Stimulated activated CD8-positive, alpha-beta memory T cell treated with anti-CD3 and anti-CD28 coated beads, Interleukin-7, amount 100 ng/mL, for 24 hours (primary cell): ENCODE results near the gene PTGDS.
"Not testable (repeated sequence)": the region's sequence is repeated elsewhere in the genome, so short reads cannot be mapped to it uniquely, and the experiment has no call there.

Source experiments
- DNase-seq: peaks from one replicate; pipeline ENCODE4 v3.0.0-alpha.2; 2020; ENCODE audit warnings: low read depth

The PTGDS gene

DNA sequence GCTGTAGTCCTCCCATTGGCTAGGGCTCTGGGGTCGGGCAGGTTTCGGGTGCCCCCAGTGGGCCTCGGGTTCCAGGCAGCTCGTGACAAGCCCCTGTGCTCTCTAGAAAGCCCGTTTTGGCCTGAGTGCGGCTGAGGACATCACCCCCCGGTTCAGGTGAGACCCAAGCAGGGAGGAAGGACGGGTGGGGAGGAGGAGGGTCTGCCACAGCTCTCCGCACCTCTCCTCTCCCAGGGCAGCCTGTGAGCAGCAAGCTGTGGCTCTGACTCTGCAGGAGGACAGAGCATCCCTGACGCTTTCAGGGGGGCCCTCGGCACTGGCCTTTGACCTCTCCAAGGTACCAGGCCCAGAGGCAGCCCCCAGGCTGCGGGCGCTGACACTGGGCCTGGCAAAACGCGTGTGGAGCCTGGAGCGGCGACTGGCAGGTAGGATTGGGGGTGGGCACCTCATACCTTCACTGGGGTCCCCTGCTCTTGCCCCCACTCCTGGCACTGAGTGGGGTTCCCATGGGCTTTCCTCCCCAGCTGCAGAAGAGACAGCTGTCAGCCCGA, 15.6 kb downstream of the PTGDS start:
- no peak for DNase-seq

GRCh38 chr9:136994180-136994887, 17.0 kb downstream of the PTGDS start:
- no peak for DNase-seq

- DNase-seq, result no peak
Observed at GRCh38 chr9:136994888-136995230, 17.6 kb downstream of the PTGDS start.

GRCh38 chr9:136995362-136995761, 18.1 kb downstream of the PTGDS start:
- DNase-seq, result no peak

- DNase-seq, result no peak
Observed at GRCh38 chr9:136995772-136996311, 18.5 kb downstream of the PTGDS start.

DNA sequence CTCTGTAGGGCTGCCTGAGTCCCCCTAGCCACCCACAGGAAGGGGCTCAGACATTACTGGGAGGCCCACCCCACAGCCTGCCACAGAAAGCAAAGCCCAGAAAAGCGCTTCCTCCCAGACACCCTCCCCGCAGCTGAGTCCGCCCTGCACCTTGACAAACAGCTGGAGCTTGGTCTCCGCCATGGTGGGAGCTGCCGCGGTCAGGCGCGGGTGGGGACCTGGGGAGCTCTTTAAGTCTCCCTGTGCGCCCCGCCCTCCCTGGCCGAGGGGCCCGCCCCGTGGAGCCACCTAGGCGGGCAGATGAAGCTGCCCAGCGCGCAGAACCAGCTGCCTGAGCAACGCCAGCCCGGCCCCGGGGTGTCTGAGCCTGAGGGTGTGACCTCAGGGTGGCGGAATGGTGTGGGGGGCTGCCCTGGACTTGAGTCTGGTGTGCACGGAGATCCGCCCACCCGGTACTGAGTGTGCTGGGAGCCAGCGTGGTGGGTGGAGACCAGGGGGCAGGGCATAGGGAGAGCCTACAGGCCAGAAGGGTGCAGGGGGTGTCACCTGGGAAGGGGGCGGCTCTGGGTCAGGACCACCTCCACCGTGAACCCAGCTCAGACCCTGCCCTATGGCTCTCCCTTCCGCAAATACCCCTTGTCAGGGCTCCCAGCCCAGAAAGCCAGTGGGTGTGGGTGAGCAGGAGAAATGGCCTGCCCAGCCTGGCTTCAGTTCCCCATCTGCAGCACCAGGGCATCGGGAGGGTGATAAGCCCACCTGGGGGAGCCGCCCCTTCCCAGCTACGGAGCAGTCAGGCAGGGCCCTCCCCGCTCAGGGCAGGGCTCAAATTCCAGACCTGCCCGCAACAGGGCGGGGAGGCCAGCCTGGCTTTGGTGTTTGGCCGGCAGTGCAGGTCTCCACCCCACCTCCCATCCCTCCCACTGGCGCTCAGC, 19.3 kb downstream of the PTGDS start, which contains the start of gene CLIC3:
Gene CLIC3 (minus strand): TSS at position 208 of the 932 bp plus-strand sequence. CDS start 25 bp downstream, at position 183.
- no peak for DNase-seq

GRCh38 chr9:136997371-136997770, 20.1 kb downstream of the PTGDS start:
- DNase-seq, result no peak

- no peak for DNase-seq
Observed at GRCh38 chr9:136997830-136998234, 20.5 kb downstream of the PTGDS start.

- no peak for DNase-seq
Observed at GRCh38 chr9:137000177-137000930, 23.1 kb downstream of the PTGDS start.

GRCh38 chr9:137001857-137002645, 24.7 kb downstream of the PTGDS start:
- DNase-seq, result no peak

DNA sequence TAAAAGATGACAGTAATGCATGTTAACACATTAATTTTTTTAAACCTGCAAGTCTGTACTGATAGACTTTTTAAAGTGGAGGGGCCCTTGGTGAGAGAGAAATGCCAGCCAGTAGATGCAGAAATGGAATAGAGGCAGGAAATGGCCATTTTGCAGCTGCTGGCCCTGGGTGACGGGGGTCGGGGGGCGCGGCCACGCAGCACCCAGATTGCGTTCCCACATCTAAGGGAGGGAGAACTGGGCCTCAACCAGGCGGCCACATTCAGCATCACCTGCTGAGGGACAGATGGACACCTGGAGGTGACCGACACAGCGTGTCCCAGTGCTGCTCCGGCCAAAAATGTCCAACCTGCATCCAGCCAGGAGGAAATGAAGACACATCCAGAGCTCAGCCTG, 25.3 kb downstream of the PTGDS start:
- no peak for DNase-seq

GRCh38 chr9:137004285-137004684, 27.0 kb downstream of the PTGDS start:
- DNase-seq, result not testable (repeated sequence)

DNA sequence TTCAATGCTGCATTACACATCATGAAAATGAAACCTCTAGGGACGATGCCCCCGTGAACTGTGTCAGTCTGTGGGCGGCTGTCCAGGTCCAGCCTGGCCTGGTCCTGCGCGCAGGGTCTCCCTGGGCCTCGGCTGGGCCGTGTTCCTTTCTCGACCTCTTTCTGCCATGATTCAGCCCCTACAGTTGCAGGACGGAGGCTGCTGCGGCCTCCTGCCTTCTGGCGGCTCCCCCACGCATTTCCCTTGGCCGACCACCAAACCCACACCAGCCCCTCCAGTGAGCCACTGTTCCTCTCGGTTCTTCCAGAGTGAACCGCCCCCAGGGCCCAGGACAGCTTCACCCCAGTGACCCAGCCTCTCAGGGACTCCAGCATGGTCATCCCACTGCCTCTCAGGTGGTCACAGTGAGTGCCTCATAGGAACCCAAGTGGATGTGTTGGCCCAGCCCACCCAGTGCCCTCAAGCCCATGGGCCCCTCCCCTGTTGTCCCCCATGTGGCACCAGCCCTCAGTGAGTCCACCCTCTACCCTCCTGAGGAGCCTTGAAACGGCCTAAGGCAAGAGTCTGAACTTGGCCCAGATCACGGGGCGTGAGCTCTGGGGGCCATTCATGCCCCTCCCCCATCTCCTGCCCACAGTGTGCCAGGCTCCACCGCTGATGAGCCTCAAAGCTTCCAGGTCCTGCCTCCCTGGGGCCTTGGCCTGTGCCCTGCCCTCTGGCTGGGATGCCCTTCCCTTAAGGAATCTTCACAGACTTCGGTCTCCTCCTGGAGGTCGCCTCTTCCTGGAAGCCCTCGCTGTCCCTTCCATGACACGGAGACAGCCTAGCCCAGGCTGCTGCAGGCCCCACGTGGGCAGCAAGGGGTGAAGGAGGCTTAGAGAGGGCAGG, 29.1 kb downstream of the PTGDS start:
- no peak for DNase-seq

DNA sequence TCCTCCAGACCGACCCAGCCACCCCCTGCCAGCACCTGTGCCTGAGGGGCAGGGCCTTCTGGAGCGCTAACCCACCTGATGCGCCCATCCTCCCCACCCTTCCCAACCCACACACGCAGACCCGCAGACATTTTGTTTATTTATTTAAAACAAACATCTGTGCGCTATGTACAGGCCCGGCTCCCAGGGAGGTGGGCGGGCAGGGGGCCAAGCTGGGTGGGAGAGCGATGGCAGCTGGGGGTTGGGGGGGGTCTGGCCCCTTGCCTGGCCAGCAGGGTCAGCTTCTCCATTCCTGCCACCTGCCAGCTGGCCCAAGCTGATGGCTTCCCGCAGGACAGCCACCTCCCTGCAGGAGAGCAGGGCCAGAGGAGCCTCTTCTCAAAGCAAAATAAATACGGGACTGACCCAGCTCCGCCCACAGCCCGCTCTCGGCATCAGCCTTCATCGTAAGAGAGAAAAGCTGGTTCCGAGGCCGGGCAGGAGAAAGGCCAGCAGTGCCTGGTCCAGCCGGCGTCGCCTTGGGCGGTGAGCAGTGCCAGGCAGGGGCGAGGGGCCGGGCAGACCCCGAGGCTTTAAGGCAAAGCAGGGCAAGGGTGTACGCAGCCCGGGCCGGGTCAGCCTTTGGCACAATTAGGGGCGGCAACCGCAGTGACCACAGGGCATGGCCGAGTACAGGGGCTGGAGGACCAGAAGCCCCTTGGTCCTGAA, 30.0 kb downstream of the PTGDS start:
- DNase-seq, result no peak

- no peak for DNase-seq
Observed at GRCh38 chr9:137007816-137008270, 30.5 kb downstream of the PTGDS start.

- no peak for DNase-seq
Observed at GRCh38 chr9:137008312-137008711, 31.0 kb downstream of the PTGDS start.

DNA sequence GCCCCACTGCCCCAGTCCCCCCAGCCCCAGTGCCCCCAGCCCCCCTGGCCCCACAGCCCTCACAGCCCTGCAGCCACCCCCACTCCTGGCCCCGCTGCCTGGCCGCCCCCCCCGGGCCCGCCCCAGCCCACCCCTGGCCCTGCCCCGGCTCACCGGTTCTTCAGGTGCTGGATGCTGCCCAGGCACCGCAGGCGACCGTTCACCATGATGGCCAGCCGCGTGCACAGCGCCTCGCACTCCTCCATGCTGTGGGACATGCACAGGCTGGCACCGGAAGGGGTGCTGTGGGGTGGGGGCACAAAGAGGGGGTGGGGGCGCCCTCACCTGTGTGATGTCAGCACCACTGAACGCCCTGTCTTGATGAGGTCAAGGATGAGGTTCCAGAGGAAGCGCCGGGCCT, 31.9 kb downstream of the PTGDS start:
- no peak for DNase-seq

GRCh38 chr9:137009938-137010732, 32.8 kb downstream of the PTGDS start:
- no peak for DNase-seq
